GM12878 (cell line): ENCODE results near the gene GNPTAB.

Source experiments
- CHD2 ChIP-seq: IDR thresholded peaks from 2 replicates; pipeline ENCODE4 v1.6.1; 2011; ENCODE audit warnings: low read depth, low read length, improper control_type of control experiment, borderline replicate concordance
- ESRRA ChIP-seq: IDR thresholded peaks from 2 replicates; pipeline ENCODE4 v1.6.1; 2012; ENCODE audit warnings: mild to moderate bottlenecking, low read length, improper control_type of control experiment
- KDM1A ChIP-seq: fragments of 200-600 bp; sonication (generic); IDR thresholded peaks from 2 replicates; pipeline ENCODE4 v1.6.1; 2016; ENCODE audit warnings: borderline replicate concordance
- POLR2A ChIP-seq: IDR thresholded peaks from 2 replicates; pipeline ENCODE4 v1.6.1; 2011; ENCODE audit warnings: low read depth, mild to moderate bottlenecking, low read length
- SMARCA5 ChIP-seq: fragments of 450-650 bp; IDR thresholded peaks from 2 replicates; pipeline ENCODE4 v1.6.1; 2017; ENCODE audit warnings: mild to moderate bottlenecking
- TF ChIP-seq, protein P1 (sequence below): IDR thresholded peaks from 2 replicates; pipeline ENCODE4 v1.6.1; 2012; ENCODE audit warnings: mild to moderate bottlenecking, low read depth, low read length

GRCh38 chr12:101746196-101746595 lies 84.6 kb downstream of the GNPTAB start:
- TF ChIP-seq ESRRA (no peak), KDM1A (no peak), SMARCA5 (no peak), POLR2A (no peak), CHD2 (no peak)
- TF ChIP-seq, protein P1, sequence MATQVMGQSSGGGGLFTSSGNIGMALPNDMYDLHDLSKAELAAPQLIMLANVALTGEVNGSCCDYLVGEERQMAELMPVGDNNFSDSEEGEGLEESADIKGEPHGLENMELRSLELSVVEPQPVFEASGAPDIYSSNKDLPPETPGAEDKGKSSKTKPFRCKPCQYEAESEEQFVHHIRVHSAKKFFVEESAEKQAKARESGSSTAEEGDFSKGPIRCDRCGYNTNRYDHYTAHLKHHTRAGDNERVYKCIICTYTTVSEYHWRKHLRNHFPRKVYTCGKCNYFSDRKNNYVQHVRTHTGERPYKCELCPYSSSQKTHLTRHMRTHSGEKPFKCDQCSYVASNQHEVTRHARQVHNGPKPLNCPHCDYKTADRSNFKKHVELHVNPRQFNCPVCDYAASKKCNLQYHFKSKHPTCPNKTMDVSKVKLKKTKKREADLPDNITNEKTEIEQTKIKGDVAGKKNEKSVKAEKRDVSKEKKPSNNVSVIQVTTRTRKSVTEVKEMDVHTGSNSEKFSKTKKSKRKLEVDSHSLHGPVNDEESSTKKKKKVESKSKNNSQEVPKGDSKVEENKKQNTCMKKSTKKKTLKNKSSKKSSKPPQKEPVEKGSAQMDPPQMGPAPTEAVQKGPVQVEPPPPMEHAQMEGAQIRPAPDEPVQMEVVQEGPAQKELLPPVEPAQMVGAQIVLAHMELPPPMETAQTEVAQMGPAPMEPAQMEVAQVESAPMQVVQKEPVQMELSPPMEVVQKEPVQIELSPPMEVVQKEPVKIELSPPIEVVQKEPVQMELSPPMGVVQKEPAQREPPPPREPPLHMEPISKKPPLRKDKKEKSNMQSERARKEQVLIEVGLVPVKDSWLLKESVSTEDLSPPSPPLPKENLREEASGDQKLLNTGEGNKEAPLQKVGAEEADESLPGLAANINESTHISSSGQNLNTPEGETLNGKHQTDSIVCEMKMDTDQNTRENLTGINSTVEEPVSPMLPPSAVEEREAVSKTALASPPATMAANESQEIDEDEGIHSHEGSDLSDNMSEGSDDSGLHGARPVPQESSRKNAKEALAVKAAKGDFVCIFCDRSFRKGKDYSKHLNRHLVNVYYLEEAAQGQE = no peak
